GM18951 (cell line): Measurements from ENCODE around the gene PEX12.

Source experiments
- POLR2A ChIP-seq: IDR thresholded peaks from 4 replicates; pipeline ENCODE4 v1.6.1; 2011; ENCODE audit warnings: mild to moderate bottlenecking; ENCODE audit not compliant: insufficient read length, insufficient read depth; ENCODE audit errors: extremely low read depth
- in situ Hi-C: fragments of 300-500 bp; cut with MboI; formaldehyde crosslinking; loops from one replicate; pipeline ENCODE4 v1.12.0; 2022; ENCODE audit warnings: low sequenced_read_pairs, mixed read lengths, inconsistent platforms; ENCODE audit not compliant: unreplicated experiment

Gene PEX12

DNA sequence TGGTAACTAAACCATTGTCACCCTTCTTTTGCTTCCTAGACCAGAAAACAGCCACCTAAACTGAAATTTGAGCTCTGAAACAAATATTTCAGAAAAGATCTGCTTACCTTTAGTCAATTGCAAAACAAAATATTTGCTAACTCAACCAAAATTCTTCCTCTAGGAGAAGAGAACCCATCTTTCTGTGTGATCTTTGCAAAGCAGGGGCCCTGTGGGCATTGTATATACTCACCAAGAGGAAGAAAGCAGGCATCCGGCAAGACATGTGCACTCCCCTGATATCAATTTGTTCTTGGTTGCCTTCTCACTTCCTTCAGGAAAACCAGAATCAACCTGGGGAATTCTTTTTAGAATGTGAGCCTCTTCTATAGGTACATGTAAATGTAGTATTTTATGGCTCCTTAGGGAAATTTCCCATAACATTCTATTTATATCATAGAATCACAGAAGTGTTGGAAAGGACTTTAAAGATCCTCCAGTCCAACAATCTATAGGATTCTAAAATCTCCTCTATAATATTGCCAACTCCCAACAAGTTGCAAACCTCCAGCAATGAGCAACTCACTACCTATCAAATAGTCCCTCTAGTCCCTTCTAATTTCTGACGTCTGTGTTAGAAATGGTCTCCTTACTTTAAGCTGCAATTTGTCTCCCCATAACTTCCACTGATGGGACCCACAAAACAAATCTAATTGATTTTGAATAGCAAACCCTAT is 18.7 kb downstream of the PEX12 start:
- in situ Hi-C loops: no loop called here
- TF ChIP-seq POLR2A: no peak

DNA sequence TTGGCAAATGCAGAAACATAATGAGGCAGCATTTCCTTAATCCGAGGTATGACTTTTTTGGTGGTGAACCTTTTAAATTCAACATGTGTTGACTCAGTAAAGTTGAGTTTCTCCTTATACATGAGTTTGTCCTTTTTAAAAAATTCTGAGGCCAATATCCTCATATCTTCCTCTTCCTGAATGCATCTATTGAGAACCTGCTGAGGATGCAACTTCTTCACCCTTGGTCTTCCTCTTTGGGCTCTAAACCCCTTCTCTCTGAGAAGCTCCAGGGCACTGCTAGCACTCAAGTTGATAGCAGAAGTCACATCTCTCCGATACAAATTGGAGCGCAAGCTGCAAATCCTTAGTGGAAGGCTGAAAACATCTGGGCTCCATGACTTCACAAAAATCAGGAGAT is 21.0 kb downstream of the PEX12 start:
- no peak for TF ChIP-seq POLR2A
- in situ Hi-C loops: no loop called here

DNA sequence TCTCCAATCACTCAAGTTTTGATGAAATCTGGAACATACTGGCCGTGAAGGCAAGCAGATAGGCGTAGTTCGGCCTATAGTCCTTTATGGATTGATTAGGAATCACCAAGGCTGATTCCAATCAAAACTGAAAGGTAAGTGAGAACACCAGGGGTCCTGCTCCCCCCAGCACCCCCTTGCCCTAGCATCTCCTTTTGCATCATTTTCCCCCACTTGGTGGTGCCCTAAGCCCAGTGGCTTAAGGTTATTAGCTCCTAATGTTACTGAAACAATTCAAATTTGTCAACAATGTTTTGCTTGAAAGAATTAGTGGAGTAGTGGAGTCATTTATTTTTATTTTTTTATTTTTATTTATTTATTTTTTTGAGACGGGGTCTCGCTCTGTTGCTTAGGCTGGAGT is 22.7 kb downstream of the PEX12 start:
- in situ Hi-C loops: no loop called here
- TF ChIP-seq POLR2A: no peak

DNA sequence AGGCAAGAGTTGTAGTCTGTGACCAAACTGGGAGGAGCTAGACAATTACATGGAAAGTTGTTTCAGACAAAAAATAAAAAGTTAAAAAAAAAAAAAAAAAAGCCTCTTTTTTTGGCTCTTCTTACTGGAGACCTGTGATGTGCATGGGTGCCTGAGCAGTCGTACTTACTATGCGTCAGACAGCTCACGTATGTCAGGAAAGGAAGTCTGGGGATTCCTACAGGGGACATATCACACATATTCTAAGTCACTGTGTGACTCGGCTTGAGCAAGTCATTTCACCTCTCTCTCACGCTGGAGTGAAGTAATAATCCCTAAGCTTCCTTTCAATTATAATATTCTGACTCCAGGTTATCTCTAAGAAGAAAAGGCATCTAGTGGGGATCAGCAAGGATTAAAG is 23.7 kb downstream of the PEX12 start:
- no peak for TF ChIP-seq POLR2A
- in situ Hi-C loops: no loop called here

DNA sequence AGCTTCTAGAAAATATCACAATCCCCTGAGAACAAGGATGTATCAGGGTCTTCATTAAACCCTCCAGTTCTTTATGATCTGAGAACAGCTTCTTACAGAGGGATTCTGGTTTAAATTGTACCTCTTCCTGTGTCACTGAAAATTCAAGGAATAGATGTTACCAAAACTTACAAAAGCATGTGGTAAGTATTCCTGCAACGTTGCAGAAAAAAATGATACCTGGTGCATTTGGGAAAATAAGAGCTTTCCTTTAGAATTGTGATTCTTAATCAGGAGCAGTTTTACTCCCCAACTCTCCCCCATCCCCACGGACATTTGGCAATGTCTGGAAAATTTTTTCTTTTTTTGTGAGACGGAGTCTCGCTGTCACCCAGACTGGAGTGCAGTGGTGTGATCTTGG is 25.1 kb downstream of the PEX12 start:
- in situ Hi-C loops: no loop called here
- no peak for TF ChIP-seq POLR2A

DNA sequence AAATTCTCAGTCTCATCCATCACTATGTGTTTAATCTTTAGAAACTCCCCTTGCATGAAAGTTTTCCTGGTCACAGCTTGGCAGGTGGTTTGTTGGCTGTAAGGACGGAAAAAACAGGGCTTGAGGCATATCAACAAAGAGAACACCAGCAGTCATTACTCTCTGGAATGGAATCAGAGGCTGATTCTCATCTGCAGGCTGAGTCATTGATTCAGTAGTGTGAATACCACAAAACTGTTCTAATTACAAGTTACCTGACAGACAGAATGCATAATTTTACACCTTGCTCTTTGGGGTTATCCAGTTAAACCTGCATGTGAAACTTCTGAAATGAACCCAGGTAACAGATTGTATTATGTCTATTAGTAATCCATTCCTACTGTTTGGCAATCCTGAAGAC is 29.4 kb downstream of the PEX12 start:
- in situ Hi-C loops: no loop called here
- no peak for TF ChIP-seq POLR2A

DNA sequence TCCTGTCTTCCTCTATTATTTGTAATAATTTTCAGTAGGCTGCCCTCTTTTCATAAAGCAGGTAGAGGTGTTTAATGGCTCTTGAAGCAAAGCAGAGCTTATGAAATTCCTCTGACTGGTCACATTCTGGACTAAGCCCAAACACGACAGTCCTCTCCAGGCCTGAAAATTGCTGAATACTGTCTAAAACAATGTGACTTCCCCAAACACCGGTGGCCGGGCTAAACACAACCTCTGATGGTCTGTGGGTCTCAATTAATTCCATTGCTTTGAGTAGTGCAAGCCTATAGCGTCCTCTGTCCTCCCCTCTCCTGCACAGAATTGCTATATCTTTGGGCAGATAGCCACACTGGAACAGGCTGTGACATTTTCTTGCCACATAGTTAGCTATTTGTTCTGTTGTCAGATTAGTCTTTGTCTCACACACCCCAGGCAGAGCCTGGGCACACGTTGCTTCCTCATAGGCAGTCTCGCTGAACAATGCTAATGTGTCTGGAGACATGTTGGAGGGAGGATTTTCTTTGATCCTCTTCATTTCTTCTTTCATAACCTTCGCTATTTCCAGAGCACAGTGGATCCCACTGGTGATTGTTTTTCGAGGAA is 30.1 kb downstream of the PEX12 start:
- in situ Hi-C loops: no loop called here
- no peak for TF ChIP-seq POLR2A

DNA sequence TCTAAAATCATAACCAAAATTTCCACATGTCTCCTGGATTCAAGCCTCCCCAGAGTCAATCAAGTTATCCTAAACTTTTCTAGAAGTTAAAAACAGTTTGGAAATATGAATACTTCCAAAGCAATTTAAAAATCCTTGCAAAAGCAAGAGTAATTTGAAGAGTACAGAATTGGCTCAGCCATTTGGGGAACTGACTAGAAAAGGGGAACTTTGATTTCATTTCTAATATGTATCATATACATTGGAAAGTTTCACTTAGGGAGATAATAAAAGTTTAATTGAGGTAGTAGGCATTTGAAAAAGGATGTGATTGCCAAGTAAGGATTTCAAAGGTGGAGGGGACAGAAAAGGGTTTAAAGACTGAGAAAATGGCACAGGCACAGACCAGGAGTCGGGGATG is 31.9 kb downstream of the PEX12 start:
- no peak for TF ChIP-seq POLR2A
- in situ Hi-C loops: no loop called here

DNA sequence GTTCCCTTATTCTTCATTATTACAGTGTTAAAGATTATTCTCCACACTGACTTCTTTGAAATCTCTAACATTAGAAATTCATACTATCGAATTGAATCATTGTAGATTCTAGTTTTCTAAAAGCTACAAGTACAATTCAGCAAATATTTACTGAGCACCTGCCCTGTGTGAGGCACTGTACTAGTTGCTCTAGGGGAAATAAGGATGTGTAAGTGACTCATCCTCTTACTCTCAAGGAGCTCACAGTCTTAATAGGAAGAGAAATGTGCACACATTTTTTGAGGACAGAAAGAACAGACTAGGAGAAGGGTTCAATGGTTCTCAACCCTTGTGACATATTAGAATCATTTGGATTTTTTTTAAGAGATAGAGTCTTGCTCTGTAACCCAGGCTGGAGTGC is 33.2 kb downstream of the PEX12 start:
- in situ Hi-C loops: no loop called here
- no peak for TF ChIP-seq POLR2A

DNA sequence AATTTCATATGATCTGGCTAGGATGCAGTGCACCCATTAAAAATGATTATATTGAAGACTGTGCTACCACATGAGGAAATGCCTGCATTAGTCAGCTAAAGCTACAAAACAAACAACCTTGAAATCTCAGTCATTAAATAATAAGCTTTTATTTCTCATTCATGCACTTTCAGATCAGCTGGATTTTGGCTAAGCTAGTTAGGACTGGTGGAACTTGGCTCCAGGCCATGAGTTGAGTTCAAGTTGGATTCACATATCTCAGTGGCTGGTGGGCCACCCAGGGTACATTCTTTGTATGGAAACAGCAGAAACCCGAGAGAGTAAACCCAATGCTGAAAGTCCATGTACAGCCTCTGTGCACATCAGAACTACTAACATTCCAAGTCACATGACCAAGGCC is 34.5 kb downstream of the PEX12 start:
- no peak for TF ChIP-seq POLR2A
- in situ Hi-C loops: no loop called here

DNA sequence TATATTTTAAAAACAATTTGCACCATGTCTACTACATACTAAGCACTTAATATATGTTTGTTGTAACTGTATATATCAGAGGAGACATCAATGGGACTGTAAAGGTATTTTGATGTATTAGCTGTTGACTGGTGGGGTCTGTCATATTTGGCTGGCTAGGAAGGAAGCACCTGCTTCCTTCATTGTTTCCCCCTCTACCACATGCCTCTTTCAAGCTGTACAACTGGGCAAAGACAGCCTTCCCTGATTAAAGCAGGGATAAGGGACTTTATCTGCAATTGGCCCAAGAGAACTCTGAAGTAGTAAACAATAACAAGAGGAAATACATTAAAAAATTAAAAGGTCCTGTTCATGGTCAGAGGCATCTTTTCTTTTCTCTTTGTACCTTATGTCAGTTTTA is 35.4 kb downstream of the PEX12 start:
- in situ Hi-C loops: no loop called here
- TF ChIP-seq POLR2A: no peak

DNA sequence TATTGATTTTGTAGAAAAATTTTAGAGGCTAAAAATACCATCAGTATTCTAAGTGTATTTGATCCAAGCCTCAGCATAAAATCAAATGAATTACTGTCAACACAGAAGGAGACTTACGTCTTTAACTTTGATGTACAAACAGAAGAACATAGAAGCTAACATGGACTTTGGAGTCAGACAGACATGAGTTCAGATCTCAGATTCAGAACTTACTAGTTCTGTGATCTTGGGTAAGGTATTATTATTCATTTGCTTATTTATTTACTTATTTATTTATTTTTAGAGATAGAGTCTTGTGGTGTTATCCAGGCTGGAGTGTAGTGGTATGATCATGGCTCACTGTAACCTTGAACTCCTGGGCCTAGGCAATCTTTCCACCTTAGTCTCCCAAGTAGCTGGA is 36.9 kb downstream of the PEX12 start:
- in situ Hi-C loops: no loop called here
- TF ChIP-seq POLR2A: no peak

DNA sequence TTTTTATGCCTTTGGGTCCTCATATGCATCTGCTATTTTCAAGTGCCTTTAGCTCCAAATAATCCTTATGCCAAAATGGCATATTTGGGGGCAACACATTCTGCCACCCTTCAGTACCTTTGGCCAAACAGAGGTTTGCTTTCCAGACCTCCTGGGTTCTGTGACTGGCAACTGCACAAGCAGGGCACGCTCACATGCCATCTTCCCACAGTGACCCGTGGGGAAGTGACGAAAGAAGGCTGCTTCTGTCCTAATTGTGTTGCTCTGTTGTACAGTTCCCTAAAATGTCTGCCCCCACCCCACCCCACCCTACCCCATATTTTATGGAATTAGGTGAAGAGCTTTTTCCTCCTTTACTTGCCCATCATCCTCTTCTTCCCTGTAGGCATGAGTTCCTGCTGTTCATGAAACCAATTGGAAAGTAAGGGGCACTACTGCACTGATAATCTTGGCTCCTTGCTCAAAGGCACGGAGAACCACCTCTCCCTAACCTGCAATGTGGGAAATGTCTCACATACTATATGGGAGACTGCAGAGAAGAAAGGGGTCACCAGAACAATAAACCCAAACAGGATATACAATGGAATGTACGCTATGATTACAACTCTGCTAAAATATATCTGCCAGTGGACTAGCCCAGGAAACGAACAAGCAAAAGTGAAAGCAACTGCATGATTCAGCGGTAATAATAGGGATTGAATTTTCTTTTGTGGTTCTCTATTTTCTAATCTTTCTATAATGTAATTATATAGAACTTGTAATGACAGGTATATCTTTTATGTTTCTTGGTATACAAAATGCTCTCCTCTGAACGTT is 37.6 kb downstream of the PEX12 start:
- in situ Hi-C loops: no loop called here

DNA sequence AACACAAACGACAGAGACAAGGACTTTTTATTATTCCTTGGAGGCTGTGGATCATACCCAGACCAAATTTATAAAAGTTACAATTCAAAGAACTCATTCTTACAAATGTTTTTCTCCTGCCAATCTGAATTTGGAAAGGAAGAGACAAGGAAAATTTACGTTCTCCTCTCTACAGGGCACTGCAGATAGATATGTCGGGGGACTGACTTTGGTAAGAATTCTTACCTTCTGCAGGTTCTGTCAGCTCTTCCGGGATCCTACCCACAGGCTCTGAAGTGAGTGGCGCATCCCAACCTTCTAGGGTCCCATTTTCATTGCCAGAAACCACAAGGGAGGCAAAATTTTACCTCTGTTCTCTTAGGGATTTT is 38.7 kb downstream of the PEX12 start:
- in situ Hi-C loops: loop anchor here (5.0 to 10.0 kb wide), 2 partner anchors 227 to 365 kb away; no protein-coding TSS in a partner anchor
- no peak for TF ChIP-seq POLR2A

More for the DNA sequence above, 37.6 kb downstream of the PEX12 start:
- TF ChIP-seq POLR2A: no peak
